ENCODE results near the gene CACNG7.
A peak's percentile ranks its signal among the peaks of the same experiment; 100 is the strongest.

CACNG7 gene

GRCh38 chr19:53879140-53880081 is 29.7 kb upstream of the CACNG7 start:
- Histone ChIP-seq H3K27ac (ENCODE audit: low read length) (no peak overlapping the region), H3K36me3 (ENCODE audit: control insufficient read depth in 2 of 2, insufficient read depth in 2 of 2, low read length in 2 of 2) (peaks cover 5 to 14% of the 10 kb centered on the region in 2 donors), H3K9ac (ENCODE audit: low read length in 2 of 2) (peak overlapping the region in 1 of 2 donors; percentile 60), H3K9me3 (ENCODE audit: control insufficient read depth in 2 of 2, low read length in 2 of 2) (no peaks in the 10 kb centered on the region), H3K27me3 (ENCODE audit: control insufficient read depth in 1 of 2, insufficient read depth in 2 of 2, low read length in 2 of 2) (peaks cover 35 to 44% of the 10 kb centered on the region in 2 donors), H3K4me3 (ENCODE audit: low read length in 2 of 2) (peak overlapping the region; percentile 42 to 74), H3K4me1 (ENCODE audit: control insufficient read depth, insufficient read depth, low read length) (peaks cover 40% of the 10 kb centered on the region)

DNA sequence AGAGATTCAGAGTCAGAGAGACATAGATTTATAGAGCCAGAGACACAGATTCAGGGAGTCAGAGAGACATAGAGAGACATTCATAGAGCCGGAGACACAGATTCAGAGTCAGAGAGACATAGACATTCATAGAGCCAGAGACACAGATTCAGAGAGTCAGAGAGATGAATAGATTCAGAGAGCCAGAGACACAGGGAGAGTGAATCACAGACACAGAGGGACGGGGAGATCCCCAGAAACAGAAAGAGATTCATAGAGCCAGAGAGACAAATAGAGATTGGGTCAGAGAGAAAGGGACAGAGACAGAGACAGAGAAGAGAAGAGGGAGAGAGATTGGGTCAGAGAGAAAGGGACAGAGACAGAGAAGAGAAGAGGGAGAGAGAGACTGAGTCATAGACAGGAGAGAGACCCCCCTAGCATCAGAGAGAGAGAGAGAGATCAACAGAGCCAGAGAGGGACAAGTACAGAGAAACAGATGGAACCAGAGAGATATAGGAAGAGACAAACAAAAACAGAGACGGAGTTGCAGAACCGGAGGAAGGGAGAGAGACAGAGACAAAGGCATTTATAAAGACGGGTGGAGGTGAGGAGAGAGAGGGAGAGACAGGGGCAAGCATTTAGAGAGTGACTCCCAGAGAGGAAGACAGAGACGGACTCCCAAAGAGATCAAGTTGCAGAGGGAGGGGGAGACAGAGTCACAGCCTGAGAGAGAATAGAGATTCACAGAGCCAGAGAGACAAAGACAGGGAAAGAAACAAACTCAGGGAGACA is 28.2 kb upstream of the CACNG7 start:
- peak overlapping the region in 1 of 2 donors; percentile 52 for H3K4me3 ChIP-seq (ENCODE audit: low read length in 2 of 2)
- H3K4me1 ChIP-seq (ENCODE audit: control insufficient read depth, insufficient read depth, low read length), result peaks cover 29% of the 10 kb centered on the region
- H3K9ac ChIP-seq (ENCODE audit: low read length in 2 of 2), result no peak overlapping the region
- no peaks in the 10 kb centered on the region for H3K9me3 ChIP-seq (ENCODE audit: control insufficient read depth in 2 of 2, low read length in 2 of 2)
- H3K27me3 ChIP-seq (ENCODE audit: control insufficient read depth in 1 of 2, insufficient read depth in 2 of 2, low read length in 2 of 2), result peaks cover 39 to 48% of the 10 kb centered on the region in 2 donors
- H3K36me3 ChIP-seq (ENCODE audit: control insufficient read depth in 2 of 2, insufficient read depth in 2 of 2, low read length in 2 of 2), result peaks cover 0 to 5% of the 10 kb centered on the region in 2 donors
- H3K27ac ChIP-seq (ENCODE audit: low read length), result no peak overlapping the region

- Histone ChIP-seq H3K9me3 (ENCODE audit: control insufficient read depth in 2 of 2, low read length in 2 of 2) (no peaks in the 10 kb centered on the region), H3K4me1 (ENCODE audit: control insufficient read depth, insufficient read depth, low read length) (peaks cover 29% of the 10 kb centered on the region), H3K27me3 (ENCODE audit: control insufficient read depth in 1 of 2, insufficient read depth in 2 of 2, low read length in 2 of 2) (peaks cover 39 to 48% of the 10 kb centered on the region in 2 donors), H3K27ac (ENCODE audit: low read length) (no peak within 1 kb of the TSS), H3K36me3 (ENCODE audit: control insufficient read depth in 2 of 2, insufficient read depth in 2 of 2, low read length in 2 of 2) (peaks cover 0 to 2% of the 10 kb centered on the region in 2 donors), H3K4me3 (ENCODE audit: low read length in 2 of 2) (peak within 1 kb of the TSS; percentile 31 to 52), H3K9ac (ENCODE audit: low read length in 2 of 2) (no peak within 1 kb of the TSS)
These were observed 27.3 kb upstream of the CACNG7 start, which contains the start of gene PRKCG for GRCh38 chr19:53881482-53882390. PRKCG (plus strand) TSS chr19:53882197; CDS start chr19:53882495, 298 bp downstream.

- no peak overlapping the region for H3K9ac ChIP-seq (ENCODE audit: low read length in 2 of 2)
- no peak overlapping the region for H3K4me3 ChIP-seq (ENCODE audit: low read length in 2 of 2)
- H3K27me3 ChIP-seq (ENCODE audit: control insufficient read depth in 1 of 2, insufficient read depth in 2 of 2, low read length in 2 of 2), result peaks cover 39 to 48% of the 10 kb centered on the region in 2 donors
These were observed 26.6 kb upstream of the CACNG7 start for GRCh38 chr19:53882391-53883050.

DNA sequence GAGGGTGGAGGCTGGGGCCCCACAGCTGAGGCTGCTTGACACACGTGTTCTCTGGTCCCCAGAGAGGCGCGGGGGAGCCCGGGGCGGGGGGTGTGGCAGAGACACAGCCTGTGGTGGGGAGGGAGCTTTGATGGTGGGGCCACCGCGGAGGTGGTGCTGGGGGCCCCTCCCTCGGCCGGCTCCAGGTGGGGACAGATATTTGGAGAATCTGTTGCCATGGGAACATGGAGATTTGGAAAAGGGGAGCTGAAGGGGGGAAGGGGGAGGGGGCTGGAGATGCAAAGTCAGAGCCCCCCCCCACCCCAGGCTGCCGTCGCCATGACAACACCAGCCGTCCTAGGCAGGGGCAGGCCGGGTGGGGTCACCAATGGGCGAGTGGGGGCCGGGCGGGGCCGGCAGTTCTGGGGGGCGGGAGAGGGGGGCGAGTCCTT is 25.8 kb upstream of the CACNG7 start:
- Histone ChIP-seq H3K4me3 (ENCODE audit: low read length in 2 of 2) (no peak overlapping the region), H3K36me3 (ENCODE audit: control insufficient read depth in 2 of 2, insufficient read depth in 2 of 2, low read length in 2 of 2) (no peaks in the 10 kb centered on the region), H3K4me1 (ENCODE audit: control insufficient read depth, insufficient read depth, low read length) (peaks cover 24% of the 10 kb centered on the region), H3K27ac (ENCODE audit: low read length) (no peak overlapping the region), H3K9ac (ENCODE audit: low read length in 2 of 2) (no peak overlapping the region), H3K27me3 (ENCODE audit: control insufficient read depth in 1 of 2, insufficient read depth in 2 of 2, low read length in 2 of 2) (peaks cover 39 to 48% of the 10 kb centered on the region in 2 donors), H3K9me3 (ENCODE audit: control insufficient read depth in 2 of 2, low read length in 2 of 2) (no peaks in the 10 kb centered on the region)

More at GRCh38 chr19:53882391-53883050, 26.6 kb upstream of the CACNG7 start:
- Histone ChIP-seq H3K36me3 (ENCODE audit: control insufficient read depth in 2 of 2, insufficient read depth in 2 of 2, low read length in 2 of 2) (no peaks in the 10 kb centered on the region), H3K4me1 (ENCODE audit: control insufficient read depth, insufficient read depth, low read length) (peaks cover 24% of the 10 kb centered on the region), H3K9me3 (ENCODE audit: control insufficient read depth in 2 of 2, low read length in 2 of 2) (no peaks in the 10 kb centered on the region), H3K27ac (ENCODE audit: low read length) (no peak overlapping the region)

DNA sequence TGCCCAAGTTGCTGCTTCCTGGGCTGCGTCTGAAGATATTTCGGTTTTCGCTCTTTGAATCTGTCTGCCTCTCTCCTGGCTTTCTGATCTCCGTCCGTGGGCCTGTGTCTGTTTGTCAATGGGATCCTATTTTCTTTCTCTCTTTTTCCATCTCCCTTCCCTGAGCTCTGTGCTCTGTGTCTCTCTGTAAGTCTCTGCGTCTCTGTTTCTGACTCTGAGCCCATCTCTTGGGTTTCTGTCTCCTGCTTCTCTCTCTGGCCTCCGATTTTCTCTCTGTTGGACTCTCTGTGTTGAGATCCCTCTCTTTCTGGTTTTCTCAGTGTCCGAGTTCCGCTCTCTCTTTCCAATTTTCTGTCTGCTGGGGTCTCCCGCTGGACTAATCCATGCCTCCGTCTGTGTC is 25.3 kb upstream of the CACNG7 start:
- Histone ChIP-seq H3K9ac (ENCODE audit: low read length in 2 of 2) (no peak overlapping the region), H3K4me3 (ENCODE audit: low read length in 2 of 2) (no peak overlapping the region), H3K4me1 (ENCODE audit: control insufficient read depth, insufficient read depth, low read length) (peaks cover 22% of the 10 kb centered on the region), H3K9me3 (ENCODE audit: control insufficient read depth in 2 of 2, low read length in 2 of 2) (no peaks in the 10 kb centered on the region), H3K27me3 (ENCODE audit: control insufficient read depth in 1 of 2, insufficient read depth in 2 of 2, low read length in 2 of 2) (peaks cover 38 to 47% of the 10 kb centered on the region in 2 donors), H3K36me3 (ENCODE audit: control insufficient read depth in 2 of 2, insufficient read depth in 2 of 2, low read length in 2 of 2) (no peaks in the 10 kb centered on the region), H3K27ac (ENCODE audit: low read length) (no peak overlapping the region)

DNA sequence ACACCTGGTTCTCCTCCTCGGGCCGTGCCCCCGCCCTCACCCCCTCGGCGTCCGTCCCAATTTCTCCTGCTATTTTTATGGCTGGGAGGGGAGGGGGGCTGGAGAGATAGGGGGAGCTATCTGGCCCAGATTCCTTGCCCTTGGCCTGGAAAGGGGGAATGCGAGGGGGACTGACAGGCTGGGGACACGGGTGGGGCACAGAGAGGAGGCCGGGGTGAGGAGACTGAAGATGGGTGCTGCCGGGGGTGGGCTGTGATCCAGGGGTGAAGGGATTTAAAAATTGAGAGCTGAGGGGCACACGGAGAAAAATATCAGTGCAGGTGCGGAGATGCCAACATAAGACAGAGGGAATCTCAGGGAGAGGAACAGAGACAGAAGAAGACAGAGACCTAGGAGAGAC is 24.8 kb upstream of the CACNG7 start:
- Histone ChIP-seq H3K27me3 (ENCODE audit: control insufficient read depth in 1 of 2, insufficient read depth in 2 of 2, low read length in 2 of 2) (peaks cover 33 to 44% of the 10 kb centered on the region in 2 donors), H3K9me3 (ENCODE audit: control insufficient read depth in 2 of 2, low read length in 2 of 2) (no peaks in the 10 kb centered on the region), H3K9ac (ENCODE audit: low read length in 2 of 2) (no peak overlapping the region), H3K4me3 (ENCODE audit: low read length in 2 of 2) (no peak overlapping the region), H3K4me1 (ENCODE audit: control insufficient read depth, insufficient read depth, low read length) (peaks cover 17% of the 10 kb centered on the region), H3K36me3 (ENCODE audit: control insufficient read depth in 2 of 2, insufficient read depth in 2 of 2, low read length in 2 of 2) (no peaks in the 10 kb centered on the region), H3K27ac (ENCODE audit: low read length) (no peak overlapping the region)

- H3K4me3 ChIP-seq (ENCODE audit: low read length in 2 of 2), result no peak overlapping the region
- H3K9me3 ChIP-seq (ENCODE audit: control insufficient read depth in 2 of 2, low read length in 2 of 2), result no peaks in the 10 kb centered on the region
- no peaks in the 10 kb centered on the region for H3K36me3 ChIP-seq (ENCODE audit: control insufficient read depth in 2 of 2, insufficient read depth in 2 of 2, low read length in 2 of 2)
- no peak overlapping the region for H3K9ac ChIP-seq (ENCODE audit: low read length in 2 of 2)
- H3K27me3 ChIP-seq (ENCODE audit: control insufficient read depth in 1 of 2, insufficient read depth in 2 of 2, low read length in 2 of 2), result peaks cover 28 to 38% of the 10 kb centered on the region in 2 donors
- no peak overlapping the region for H3K27ac ChIP-seq (ENCODE audit: low read length)
- peaks cover 13% of the 10 kb centered on the region for H3K4me1 ChIP-seq (ENCODE audit: control insufficient read depth, insufficient read depth, low read length)
These were observed 24.0 kb upstream of the CACNG7 start for GRCh38 chr19:53885036-53885435.

GRCh38 chr19:53892301-53892980 is 16.6 kb upstream of the CACNG7 start:
- peaks cover 24 to 33% of the 10 kb centered on the region in 2 donors for H3K27me3 ChIP-seq (ENCODE audit: control insufficient read depth in 1 of 2, insufficient read depth in 2 of 2, low read length in 2 of 2)
- no peak overlapping the region for H3K9ac ChIP-seq (ENCODE audit: low read length in 2 of 2)

More at GRCh38 chr19:53892301-53892980, 16.6 kb upstream of the CACNG7 start:
- no peak overlapping the region for H3K4me3 ChIP-seq (ENCODE audit: low read length in 2 of 2)
- H3K27ac ChIP-seq (ENCODE audit: low read length), result no peak overlapping the region
- no peaks in the 10 kb centered on the region for H3K36me3 ChIP-seq (ENCODE audit: control insufficient read depth in 2 of 2, insufficient read depth in 2 of 2, low read length in 2 of 2)
- H3K4me1 ChIP-seq (ENCODE audit: control insufficient read depth, insufficient read depth, low read length), result no peaks in the 10 kb centered on the region
- no peaks in the 10 kb centered on the region for H3K9me3 ChIP-seq (ENCODE audit: control insufficient read depth in 2 of 2, low read length in 2 of 2)

All from stomach smooth muscle (tissue), 2 donors.